GM21717 (cell line): ENCODE measurements around the gene OR9A4.

Source experiments
- ATAC-seq: cut with Tn5 transposase; IDR thresholded peaks from one replicate; pipeline ENCODE4 v1.9.1; 2021; ENCODE audit warnings: mild to moderate bottlenecking, moderate library complexity; ENCODE audit not compliant: unreplicated experiment

The OR9A4 gene

DNA sequence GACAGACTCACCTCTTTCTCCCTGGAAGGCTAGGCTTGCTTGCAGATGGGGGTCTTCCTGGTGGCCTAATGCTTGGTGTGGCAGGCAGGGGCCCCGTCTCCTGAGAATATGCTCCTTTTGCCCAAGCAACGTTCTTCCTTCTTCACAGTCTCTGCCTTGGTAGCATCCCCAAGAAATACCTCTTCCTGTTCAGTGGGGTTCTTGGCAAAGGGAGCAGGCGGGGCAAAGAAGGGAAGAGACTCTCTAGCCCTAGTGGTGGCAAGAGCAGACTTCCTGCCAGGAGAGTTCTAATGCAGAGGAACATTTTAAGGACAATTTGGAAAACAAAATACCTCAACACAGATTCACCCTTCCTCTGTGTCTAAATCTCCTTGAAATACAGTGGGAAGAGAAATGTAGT, 30.6 kb downstream of the OR9A4 start, which contains the start of gene CLEC5A:
Gene CLEC5A (minus strand): TSS at position 179 of the 400 bp plus-strand sequence. CDS start 682 bp downstream, outside the sequence.
- no peak for ATAC-seq

DNA sequence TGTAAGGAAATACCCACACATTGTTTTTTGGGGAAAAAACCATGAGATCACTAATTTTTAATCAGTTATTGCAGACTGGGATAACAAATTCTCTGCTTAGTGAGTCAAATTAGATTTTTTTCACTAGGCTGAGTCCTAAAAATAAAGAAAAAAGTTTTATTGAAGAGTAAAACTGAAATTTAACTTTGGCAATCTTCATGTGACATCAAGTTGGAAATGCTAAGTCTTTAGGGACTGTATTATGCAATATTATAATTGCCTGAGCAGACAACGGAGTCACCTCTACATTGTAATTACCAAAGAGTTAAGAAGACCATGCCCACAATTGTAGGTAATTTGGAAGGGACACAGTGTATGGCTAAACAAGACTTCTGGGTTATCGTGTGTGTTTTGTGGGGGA, 32.8 kb downstream of the OR9A4 start:
- no peak for ATAC-seq

DNA sequence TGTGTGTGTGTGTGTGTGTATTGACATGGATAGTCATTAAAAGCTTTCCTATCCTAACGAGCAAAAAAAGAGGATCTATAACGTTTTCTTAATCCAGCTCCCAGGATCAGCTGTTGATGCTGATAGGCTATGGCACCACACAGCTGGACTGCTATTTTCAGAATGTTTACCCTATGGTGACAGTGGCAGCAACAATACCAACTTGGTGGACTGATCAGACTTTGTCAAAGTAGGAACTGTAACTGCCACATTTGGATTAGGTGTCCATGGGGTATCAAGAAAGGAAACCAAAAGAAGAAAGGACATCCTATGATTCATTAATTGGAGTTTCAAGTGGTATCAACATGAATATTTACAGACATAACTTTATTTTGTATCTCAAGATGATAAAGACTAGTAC, 33.3 kb downstream of the OR9A4 start:
- ATAC-seq, result no peak

DNA sequence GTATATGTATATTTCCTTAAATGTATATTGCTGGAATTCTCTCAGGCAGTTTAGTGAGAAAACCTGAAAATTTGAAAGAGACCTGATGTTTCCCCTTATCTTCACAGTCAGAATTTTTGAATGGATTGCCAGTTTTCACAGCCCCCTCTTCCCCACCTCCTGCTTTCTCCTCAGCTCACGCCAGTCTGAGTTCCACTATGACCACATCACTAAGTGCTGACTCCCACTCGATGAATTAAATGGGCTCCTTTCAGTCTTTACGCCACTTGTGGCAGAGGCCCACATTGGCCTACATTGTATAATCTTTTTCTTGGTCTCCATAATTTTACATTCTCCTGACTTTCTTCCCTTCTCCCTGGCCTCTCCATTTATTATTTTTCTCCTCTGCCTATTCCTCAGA, 33.7 kb downstream of the OR9A4 start:
- no peak for ATAC-seq

DNA sequence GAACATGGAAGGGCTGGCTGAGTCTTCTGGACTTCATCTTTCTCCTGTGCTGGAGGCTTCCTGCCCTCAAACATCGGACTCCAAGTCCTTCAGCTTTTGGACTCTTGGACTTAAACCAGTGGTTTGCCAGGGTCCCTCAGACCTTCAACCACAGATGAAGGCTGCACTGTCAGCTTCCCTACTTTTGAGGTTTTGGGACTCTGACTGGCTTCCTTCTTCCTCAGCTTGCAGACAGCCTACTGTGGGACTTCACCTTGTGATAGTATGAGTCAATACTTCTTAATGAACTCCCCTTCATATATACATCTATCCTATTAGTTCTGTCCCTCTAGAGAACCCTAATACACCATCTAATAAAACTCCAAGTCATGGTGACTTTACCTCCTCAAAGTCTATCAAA, 34.6 kb downstream of the OR9A4 start:
- ATAC-seq, result no peak

DNA sequence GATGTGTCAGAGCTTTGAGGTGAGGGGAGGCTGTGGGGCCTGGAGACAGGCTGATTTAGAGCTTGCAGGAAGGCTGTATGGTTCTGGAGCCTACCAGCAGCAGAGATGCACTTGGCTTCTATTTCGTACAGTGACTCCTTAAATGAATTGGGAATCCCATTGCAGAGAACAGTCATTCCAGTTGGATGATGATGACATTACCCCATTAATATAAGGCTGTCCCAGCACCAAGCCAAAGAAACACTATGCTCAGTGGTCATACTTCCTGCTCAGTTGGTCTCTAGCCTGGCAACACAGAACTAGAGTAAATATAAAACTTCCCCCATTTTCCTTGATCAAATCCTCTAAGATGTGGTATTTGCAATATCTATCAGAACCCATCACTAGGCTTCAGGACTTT, 36.3 kb downstream of the OR9A4 start:
- ATAC-seq, result no peak

DNA sequence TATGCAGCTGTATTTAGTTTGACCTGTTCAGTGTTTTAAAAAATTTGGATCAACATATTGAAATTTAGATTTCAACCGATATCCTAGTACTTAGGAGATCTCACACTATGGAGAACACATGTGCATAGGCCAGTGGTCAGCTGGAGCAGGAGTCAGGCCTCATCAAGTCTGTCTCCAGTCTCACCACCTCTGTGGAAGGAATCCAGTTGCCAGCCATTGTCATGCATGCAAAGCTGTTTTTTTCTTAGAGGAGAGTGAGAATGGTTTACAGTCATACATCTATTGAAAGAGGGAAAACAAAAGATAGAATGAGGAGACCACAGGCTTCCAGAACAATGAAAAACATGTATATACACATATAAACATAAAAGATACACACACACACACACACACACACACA, 38.1 kb downstream of the OR9A4 start:
- no peak for ATAC-seq

DNA sequence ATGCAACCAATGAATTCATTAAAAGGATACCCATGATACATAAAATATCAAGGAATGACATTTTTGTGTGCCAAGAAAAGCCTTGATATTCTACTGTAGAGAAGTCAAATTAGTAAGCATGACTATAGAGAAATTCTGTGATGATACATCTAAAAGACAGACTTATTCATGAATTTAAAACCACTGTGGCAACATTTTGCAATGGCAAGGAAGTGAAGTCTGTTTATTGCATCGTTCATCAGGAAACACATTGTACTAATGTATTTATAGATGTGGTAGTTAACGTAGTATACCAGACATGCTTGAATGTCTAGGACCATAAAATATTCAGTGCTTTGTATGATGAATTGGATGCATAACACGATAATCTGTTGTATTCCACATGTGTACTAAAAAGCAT, 39.9 kb downstream of the OR9A4 start:
- no peak for ATAC-seq

DNA sequence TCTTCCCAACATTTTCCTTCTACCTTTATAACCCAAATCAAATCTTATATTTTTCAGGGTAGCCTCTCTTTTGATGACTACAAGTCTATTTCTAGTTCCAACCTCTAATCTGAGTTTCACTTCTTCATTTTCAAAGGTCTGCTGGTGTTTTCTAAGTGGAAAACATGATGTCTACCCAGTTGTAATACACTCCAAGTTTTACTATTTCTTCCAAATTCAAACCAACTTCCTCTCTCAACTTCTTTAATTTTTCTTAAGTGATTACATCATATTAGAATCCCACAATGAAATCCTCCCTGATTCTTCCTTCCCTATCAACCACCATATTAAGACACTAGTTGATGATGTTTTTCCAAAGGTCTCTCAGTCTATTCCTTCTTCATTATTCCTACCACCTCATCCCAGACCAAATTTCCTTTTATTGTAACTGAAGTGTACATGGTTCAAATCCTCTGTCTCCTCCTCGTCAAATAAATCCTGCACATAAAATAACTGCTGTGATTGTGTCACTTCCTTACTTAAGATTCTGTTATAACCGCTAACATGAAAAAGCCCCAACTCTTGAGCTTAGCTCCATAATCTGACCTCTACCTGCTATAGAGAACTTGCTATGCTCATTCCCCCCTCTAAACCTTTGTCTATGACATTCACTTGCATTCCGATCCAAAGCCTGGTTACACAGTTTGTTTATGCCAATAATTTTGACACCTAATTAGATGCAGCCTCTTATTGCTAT, 44.7 kb downstream of the OR9A4 start:
- peak; percentile 80 for ATAC-seq
